GM12873 (cell line): ENCODE results near the gene VAV3.

Experiments
- TF ChIP-seq, protein P1 (sequence below): IDR thresholded peaks from 2 replicates; pipeline ENCODE4 v1.5.1; 2012; ENCODE audit warnings: low read depth, mild to moderate bottlenecking, moderate library complexity, low read length, control low read depth; ENCODE audit not compliant: insufficient read depth; ENCODE audit errors: missing control alignments

The VAV3 gene

DNA sequence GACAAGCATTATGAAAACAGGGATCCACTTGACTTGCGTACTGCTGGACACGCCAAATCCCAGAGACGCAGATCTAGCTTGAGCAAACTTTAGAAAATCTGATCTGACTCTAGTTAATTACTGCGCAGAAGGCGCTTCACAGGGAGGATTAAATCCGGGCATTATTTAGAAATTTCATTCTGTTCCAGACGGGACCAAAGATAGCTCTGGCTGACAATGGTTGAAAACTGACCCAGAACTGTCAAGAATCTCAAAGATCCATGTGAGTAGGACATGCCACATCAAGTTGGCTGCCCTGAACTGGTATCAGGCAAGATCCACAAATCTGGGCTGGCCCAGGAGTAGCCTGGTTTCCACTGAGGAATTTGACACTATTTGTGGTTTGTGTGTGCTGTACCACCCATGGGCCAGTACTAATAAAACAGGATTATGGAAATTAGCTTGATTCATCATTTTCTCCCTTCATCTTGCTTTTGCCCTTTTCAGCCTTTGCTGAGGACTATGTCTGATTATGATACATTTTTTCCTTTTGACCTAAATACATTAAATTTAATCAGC is 171.0 kb downstream of the VAV3 start:
- TF ChIP-seq, protein P1, sequence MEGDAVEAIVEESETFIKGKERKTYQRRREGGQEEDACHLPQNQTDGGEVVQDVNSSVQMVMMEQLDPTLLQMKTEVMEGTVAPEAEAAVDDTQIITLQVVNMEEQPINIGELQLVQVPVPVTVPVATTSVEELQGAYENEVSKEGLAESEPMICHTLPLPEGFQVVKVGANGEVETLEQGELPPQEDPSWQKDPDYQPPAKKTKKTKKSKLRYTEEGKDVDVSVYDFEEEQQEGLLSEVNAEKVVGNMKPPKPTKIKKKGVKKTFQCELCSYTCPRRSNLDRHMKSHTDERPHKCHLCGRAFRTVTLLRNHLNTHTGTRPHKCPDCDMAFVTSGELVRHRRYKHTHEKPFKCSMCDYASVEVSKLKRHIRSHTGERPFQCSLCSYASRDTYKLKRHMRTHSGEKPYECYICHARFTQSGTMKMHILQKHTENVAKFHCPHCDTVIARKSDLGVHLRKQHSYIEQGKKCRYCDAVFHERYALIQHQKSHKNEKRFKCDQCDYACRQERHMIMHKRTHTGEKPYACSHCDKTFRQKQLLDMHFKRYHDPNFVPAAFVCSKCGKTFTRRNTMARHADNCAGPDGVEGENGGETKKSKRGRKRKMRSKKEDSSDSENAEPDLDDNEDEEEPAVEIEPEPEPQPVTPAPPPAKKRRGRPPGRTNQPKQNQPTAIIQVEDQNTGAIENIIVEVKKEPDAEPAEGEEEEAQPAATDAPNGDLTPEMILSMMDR, result no peak

DNA sequence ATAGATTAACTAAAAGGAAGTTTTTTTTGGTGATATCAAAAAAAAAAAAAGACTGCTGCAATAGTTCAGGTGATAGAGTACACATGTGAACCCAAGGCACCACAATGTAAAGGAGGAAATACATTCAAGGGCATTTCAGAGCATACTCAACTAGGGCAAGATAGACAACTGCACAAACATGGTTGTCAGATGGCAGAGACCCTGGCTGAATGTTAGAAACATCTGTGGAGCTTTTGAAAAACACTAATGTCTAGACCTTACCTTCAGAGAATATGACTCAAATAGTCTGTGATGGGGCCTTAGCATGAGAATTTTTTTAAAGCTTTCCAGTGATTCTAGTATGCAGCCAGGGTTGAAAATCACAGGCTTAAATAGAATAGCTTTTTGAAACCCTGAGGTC is 173.6 kb downstream of the VAV3 start:
- TF ChIP-seq, protein P1, result no peak

DNA sequence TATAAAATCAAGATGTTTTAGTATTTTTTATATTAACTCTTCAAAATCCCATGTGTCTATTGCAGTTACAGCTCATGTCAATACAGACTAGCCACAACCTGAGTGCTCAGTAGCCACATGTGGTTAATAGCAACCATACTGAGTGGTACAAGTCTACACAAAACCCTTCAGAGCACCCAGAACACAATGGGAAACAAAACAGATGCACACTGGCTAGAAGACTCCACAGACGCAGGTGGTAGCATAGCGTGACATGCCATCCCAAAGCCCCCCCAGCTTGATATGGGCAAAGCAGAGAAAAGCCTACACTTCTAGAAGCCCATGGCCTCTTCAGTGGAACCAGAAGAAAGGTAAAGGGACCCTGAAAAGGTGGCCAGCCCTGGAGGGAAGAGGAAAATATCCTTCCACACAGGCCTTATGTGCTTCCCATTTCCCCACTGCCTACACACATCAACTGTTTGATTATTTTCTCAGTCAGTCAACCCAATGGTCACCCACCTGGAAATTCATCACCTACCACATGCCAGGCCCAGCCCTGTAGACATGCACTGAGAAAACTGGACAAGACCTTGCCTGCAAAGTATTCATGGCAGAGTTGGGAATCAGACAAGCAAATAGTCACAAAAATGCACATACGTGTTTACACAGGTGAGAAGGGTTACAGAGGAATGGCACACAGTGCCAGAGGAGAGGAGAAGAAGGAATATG is 175.0 kb downstream of the VAV3 start:
- TF ChIP-seq, protein P1, result no peak

DNA sequence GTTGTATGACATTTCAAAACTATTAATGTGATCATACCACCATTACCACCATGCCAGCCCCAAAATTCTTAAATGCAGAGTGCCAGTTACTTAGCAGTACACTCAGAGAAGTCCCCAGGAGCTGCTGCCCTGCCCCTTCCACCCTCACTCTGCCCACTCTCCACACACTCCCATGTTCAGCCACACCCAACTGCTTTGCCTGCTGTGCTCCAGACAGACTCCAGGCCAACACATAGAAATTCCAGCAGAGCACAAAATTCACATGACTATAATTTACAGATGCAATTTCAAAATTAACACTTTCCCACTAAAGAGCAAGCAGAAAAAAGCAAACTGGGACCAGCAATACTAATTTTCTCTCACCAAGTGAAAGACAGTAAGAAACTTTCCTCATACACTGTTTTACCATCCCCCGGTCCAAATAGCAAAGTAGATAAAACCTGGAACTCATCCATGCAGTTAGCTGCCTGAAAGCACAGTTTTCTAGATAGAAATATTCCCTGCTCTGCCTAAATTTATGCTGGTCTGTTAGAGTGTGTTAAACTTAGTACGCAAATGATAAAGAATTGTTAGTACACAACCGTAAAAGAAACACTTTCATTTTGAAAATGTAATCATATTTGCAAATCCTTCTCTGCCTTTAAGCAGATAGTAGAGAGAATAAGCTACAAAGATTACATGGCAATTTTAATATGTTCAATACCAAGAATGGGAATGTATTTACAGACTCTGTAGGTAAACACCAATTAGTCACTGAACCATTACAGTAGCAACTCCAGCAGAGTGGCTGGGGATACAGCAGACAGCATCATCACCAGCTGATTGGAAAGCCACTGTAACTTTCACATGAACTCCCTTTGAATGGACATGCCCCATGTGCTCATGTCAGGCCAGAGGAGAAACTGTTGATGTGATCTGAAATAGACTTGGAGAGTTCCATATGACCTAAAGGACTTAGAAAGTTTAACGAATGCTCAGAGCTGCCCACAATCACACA is 176.5 kb downstream of the VAV3 start:
- TF ChIP-seq, protein P1, result no peak

DNA sequence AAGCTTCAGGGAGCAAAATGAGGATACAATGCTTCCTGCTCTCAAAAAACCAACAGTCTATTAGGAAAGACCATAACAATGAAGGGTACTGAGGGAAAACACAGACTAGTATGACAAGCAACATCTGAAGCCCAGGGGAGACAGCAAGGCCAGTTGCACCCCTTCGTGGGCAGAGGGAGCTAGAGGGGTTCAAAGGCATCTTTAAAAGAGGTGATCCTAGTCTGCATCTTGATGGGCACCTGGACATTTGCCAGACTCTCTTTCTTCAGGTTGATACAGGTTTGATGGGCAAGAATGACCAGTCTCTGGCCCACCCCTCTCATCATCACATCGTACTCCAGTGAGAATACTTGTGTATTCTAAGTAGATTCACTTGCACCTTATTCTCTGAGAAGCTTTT is 177.7 kb downstream of the VAV3 start:
- TF ChIP-seq, protein P1, result peak; percentile 52

DNA sequence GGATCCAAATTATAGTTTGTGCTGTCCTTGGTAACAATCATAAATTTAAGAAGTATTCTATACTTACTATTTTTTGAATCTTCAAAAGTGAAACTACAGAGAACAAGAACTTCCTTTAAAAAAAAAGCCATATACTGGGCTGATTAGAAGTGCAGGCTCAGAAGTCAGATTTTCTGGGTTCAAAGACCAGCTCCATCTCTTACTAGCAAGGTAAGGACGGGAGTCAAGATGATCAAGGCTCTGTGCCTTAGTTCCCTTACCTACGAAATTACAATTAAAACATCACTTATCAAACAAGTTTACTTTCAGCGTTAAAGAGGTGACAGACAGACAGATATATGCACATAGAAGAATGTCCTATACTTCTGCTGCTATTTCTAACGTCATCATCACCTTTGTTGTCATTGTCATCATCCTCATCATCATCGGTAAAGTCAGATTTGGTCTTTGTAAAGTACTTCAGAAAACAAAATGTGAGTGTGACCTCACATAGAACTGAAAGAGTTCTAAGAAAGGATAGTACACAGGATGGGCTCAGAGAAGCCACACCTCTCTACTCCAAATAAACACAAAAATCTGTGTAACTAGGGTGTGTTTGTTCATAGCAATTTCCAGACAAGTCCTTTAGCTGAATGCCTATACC is 178.7 kb downstream of the VAV3 start:
- TF ChIP-seq, protein P1, result no peak

DNA sequence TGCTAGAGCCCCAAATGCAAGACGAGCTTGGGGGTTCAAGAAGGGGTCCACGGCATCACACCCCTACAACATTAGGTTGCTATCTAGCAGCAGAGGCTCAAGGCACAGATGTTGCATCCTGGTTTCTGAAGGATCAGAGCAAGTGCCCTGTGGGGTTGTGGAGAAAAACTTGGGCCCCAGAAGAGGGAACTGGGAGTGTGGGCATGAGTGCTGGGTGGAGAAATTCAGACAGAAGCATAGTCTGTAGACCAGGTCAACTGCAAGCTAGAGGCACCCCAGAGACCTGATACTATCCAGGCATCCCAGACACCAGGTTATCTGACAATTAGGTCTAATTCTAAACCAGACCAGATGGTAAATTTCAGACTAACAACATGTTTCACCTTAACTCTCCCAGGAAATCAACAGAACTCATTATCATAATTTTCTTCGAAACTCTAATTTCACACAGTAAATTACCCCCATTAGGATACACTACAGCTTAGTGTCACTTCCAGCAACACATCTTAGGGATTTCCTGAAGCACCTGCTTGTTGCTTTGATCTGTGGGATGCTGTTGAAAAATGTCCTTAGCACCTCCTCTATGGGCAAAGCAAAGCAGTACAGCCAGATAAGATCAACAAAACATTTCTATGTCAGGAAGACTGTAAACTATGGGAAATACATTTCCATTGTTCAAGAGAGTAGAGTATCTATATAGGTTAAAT is 179.3 kb downstream of the VAV3 start:
- TF ChIP-seq, protein P1, result no peak
